GM18519 (cell line): ENCODE measurements around the gene BCL2.

Experiments used
- ATAC-seq: cut with Tn5 transposase; IDR thresholded peaks from one replicate; pipeline ENCODE4 v1.9.1; 2021; ENCODE audit warnings: mild to moderate bottlenecking, moderate library complexity; ENCODE audit not compliant: unreplicated experiment, low FRiP score

BCL2 gene

GRCh38 chr18:63187791-63188460, 131.6 kb downstream of the BCL2 start:
- peak; percentile 38 for ATAC-seq

GRCh38 chr18:63187223-63187574, 132.4 kb downstream of the BCL2 start:
- ATAC-seq, result no peak

- ATAC-seq, result no peak
Observed at GRCh38 chr18:63186520-63187222, 132.9 kb downstream of the BCL2 start.

- no peak for ATAC-seq
Observed at GRCh38 chr18:63185984-63186383, 133.6 kb downstream of the BCL2 start.

GRCh38 chr18:63183952-63184770, 135.4 kb downstream of the BCL2 start:
- no peak for ATAC-seq

GRCh38 chr18:63183378-63183777, 136.2 kb downstream of the BCL2 start:
- no peak for ATAC-seq

- ATAC-seq, result no peak
Observed at GRCh38 chr18:63182861-63183260, 136.7 kb downstream of the BCL2 start.

- ATAC-seq, result no peak
Observed at GRCh38 chr18:63182310-63182772, 137.2 kb downstream of the BCL2 start.

- no peak for ATAC-seq
Observed at GRCh38 chr18:63181706-63182309, 137.8 kb downstream of the BCL2 start.

- peak; percentile 34 for ATAC-seq
Observed at GRCh38 chr18:63180971-63181376, 138.6 kb downstream of the BCL2 start.

GRCh38 chr18:63180321-63180720, 139.2 kb downstream of the BCL2 start:
- no peak for ATAC-seq

GRCh38 chr18:63179422-63179821, 140.1 kb downstream of the BCL2 start:
- no peak for ATAC-seq

- ATAC-seq, result no peak
Observed at GRCh38 chr18:63178971-63179370, 140.6 kb downstream of the BCL2 start.

- no peak for ATAC-seq
Observed at GRCh38 chr18:63177919-63178821, 141.4 kb downstream of the BCL2 start.

- ATAC-seq, result no peak
Observed at GRCh38 chr18:63177259-63177658, 142.3 kb downstream of the BCL2 start.

- no peak for ATAC-seq
Observed at GRCh38 chr18:63175264-63175663, 144.3 kb downstream of the BCL2 start.

- no peak for ATAC-seq
Observed at GRCh38 chr18:63173983-63174382, 145.6 kb downstream of the BCL2 start.

- ATAC-seq, result no peak
Observed at GRCh38 chr18:63169853-63170252, 149.7 kb downstream of the BCL2 start.

GRCh38 chr18:63168287-63168686, 151.3 kb downstream of the BCL2 start:
- no peak for ATAC-seq

GRCh38 chr18:63166142-63166541, 153.4 kb downstream of the BCL2 start:
- ATAC-seq, result no peak
